ENCODE results near the gene LRCOL1.

Gene LRCOL1

DNA sequence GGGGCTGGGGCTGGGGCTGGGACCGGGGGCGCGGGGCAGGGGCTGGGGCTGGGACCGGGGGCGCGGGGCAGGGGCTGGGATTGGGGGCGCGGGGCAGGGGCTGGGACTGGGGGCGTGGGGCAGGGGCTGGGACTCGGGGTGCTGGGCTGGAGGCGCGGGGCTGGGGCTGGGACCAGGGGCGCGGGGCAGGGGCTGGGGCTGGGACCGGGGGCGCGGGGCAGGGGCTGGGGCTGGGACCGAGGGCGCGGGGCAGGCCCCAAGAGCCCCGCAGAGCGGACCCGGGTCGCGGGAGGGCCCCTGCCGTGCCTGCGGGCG, 8.6 kb upstream of the LRCOL1 start:
- DNase-seq (ENCODE audit: low read depth): no peak

DNA sequence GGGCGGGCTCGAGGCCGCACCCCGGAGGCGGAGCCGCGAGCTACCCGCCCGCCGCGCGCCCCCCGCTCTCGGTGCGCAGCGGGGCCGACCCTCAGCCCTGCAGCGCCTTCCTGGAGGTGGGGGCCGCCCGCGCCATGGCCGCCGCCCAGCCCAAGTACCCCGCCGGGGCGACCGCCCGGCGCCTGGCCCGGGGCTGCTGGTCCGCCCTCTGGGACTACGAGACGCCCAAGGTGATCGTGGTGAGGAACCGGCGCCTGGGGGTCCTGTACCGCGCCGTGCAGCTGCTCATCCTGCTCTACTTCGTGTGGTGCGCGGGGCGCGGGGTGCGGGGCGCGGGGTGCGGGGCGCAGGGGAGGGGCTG, 8.3 kb upstream of the LRCOL1 start, which contains the start of gene P2RX2:
TSS of gene P2RX2 (plus strand) at position 94 of the 361 bp plus-strand sequence. CDS start at position 135, 41 bp downstream.
- DNase-seq (ENCODE audit: low read depth): no peak

- DNase-seq (ENCODE audit: low read depth): no peak
Measured at GRCh38 chr12:132617822-132618682, 7.7 kb upstream of the LRCOL1 start.

- DNase-seq (ENCODE audit: low read depth): no peak
Measured at GRCh38 chr12:132617135-132617701, 6.8 kb upstream of the LRCOL1 start.

- DNase-seq (ENCODE audit: low read depth): no peak
Measured at GRCh38 chr12:132615579-132616038, 5.2 kb upstream of the LRCOL1 start.

GRCh38 chr12:132614861-132615578, 4.6 kb upstream of the LRCOL1 start:
- peak; percentile 60 for DNase-seq (ENCODE audit: low read depth)

DNA sequence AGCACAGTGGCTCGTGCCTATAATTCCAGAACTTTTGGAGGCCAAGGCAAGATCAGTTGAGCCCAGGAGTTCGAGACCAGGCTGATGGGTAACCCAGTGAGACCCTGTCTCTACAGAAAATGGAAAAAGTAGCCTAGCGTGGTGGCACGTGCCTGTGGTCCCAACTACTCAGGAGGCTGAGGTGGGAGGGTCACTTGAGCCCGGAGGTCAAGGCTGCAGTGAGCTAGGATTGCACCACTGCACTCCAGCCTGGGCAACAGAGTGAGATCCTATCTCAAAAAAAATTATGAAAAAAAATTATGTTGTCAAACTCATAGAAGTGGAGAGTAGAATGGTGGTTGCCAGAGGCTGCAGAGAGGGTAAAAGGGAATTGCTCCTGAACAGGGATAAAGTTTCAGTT, 3.6 kb upstream of the LRCOL1 start:
- no peak for DNase-seq (ENCODE audit: low read depth)

DNA sequence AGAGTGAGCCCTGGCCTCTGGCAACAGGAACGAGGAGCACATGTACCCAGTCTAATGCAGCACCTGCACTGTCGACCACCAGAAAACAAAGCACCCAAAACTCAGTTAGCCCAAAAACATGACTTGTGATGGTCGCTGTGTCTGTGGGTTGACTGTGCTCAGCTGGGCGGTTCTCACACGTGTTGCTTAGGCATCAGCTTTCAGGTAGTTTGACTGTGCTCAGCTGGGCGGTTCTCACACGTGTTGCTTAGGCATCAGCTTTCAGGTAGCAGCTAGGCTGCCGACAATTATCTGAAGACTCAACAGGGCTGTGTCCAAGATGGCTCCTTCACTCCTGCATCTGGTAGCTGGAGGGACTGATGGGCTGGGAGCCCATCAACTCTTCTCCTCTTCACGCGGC, 1.2 kb upstream of the LRCOL1 start:
- DNase-seq (ENCODE audit: low read depth): no peak

DNA sequence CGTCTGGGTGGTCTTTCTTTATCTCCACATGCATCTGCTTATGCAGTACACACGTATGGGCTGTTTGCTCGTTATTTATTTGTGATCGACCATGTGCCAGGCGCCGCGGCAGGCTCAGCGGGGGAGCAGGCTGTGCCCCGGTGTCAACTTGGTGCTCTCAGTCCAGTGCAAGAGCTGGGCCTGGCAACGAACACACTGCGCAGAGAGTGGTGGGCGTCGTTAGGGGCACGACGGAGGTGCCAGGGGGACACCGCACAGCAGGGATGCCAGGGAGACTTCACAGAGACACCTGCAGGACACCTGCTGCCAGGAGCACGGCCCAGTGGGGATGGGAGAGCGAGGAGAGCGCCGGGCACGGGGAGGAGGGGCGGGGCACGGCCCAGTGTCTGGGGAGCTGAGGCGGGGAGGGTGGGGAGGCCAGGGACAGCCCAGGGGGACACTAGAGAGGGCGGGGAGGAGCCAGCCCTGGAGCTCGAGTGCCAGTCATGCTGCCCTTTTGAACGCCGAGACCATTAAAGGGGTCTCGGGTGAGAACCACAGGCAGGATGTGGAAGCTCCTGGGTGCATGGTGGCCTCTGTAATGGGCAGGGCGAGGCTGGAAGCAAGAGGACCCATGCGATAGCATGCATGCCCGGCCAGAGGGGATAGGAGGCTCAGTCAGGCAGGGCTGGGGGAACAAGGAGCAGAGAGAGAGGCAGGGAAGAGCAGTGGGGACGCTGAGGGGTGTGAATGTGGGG, 652 bp upstream of the LRCOL1 start:
- DNase-seq (ENCODE audit: low read depth): no peak

- no peak for DNase-seq (ENCODE audit: low read depth)
Measured at GRCh38 chr12:132608231-132609171, 1.9 kb downstream of the LRCOL1 start.

- no peak for DNase-seq (ENCODE audit: low read depth)
Measured at GRCh38 chr12:132606927-132607326, 3.5 kb downstream of the LRCOL1 start.

GRCh38 chr12:132606466-132606865, 3.9 kb downstream of the LRCOL1 start:
- no peak for DNase-seq (ENCODE audit: low read depth)

DNA sequence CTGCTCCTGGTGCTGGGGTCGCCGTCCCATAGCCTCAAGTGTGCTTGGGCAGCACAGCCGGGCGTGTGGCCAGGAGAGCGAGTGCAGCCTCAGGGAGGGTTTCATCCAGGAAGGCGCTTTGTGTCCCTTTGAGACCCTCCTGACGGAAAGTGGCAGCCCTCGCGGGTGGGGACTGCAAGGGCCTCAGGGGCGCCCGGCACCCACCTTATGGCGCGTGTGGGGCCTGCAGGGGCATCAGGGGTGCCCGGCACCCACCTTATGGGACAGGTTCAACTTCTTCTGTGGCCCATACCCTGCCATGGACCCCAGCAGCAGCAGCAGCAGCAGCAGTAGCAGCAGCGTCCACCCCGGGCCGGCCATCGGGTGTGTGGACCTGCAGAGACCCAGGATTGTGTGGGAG, 4.5 kb downstream of the LRCOL1 start:
- DNase-seq (ENCODE audit: low read depth): no peak

DNA sequence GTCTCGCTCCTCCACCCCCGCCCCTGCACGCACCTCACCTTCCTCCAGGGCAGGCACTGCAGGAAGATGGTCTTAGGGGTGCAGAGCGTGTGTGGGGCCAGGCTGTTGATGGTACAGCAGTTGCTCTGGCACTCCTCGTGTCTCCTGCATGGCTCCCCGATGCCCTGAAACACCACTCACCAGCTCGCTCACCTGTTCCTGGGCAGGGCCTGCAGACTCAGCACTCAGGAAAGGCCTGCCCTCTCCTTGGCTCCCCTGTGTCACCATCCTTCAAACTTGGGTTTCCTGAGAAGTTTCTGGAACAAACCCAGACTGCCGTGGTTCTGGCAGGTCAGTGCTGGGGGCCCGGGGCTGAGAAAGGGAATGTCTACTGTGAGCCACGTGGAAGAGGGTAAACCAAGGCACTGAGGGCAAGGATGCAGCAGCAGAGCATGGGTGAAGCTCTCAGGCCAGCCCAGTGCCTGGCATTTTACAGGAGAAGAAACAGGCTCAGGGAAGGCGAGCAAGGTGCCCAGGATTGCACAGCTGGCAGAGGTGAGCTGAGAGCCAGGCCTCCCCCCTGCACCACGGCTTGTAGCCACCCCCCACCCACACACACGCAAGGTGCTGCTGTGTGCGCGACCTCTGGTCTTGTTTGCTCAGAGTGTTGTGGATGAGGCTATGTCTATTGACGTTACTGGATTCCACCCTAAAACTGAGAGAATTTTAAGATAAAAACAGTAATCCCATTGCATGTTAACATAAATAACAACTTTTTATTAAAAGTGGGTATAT, 5.5 kb downstream of the LRCOL1 start:
- no peak for DNase-seq (ENCODE audit: low read depth)

- DNase-seq (ENCODE audit: low read depth): no peak
Measured at GRCh38 chr12:132604151-132604618, 6.2 kb downstream of the LRCOL1 start.

DNA sequence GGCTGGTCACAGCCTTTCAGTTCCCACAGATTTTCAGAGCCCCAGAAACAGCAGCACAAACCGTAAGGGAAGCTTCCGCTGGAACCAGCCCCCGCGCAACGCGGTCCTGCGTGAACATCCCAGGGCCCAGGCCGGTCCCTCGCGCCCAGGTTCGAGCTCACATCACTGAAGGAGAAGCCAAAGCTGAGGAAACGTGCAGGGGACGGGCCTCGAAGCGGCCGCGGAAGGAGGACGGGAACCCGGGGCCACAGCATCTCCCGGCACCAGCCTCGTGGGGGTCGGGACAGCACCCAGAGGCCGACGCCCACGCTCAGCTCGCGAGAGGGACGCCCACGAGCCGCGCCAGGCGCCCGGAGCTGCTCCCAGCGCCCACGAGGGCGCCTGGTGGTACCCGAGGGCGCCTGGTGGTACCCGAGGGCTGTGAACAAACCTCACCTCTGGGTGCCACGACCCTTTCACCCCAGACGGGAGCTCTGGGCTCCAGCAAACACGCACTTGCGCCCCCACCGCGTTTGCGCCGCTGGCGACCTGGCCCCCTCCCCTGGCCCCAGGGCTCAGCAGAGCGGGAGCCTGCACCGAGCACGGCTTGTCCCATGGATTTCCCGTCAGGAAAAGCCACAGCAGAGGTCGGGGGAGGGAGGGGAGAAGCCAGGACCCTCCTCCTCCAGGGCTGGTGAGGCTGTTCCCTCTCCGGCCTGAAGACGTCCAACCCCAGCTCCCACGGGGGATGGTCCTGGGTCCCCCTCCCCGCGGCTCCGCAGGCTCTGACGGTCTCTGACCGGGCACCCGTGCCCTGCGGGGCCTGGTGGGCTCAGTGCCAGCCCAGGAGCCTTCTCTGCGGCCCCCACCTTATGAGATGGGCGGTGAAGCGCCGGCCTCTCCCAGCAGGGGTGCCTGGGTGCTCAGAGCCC, 6.9 kb downstream of the LRCOL1 start:
- no peak for DNase-seq (ENCODE audit: low read depth)

- no peak for DNase-seq (ENCODE audit: low read depth)
Measured at GRCh38 chr12:132602572-132603239, 7.7 kb downstream of the LRCOL1 start.

DNA sequence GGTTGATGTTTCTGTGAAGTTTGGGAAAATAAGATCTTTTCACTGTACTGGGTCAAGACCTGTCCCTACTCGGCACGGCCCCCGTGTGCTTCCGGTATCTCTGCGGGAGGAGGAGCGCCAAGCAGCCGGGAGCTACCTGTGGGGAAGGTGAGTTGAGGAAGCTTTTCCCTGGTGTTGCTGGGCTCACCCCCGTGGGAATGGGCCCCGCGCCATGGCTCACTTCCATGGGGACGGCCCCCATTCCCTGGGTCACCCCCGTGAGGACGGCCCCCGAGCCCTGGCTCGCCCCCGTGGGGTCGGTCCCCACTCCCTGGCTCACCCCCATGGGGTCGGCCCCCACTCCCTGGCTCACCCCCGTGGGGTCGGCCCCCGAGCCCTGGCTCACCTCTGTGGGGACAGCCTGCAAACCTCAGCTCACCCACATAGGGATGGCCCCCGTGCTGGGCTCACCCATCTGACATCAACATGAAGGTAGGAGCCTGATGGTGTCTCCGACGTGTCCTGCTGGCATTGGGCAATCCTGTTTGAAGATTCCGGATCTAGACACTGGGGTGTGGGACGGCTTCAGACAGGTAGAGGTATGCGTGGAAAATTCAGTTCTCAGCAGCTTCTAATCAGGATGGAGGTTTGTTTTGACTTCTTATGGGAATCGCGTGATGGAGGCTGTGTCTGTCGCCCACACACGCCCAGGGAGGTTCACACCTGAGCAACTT, 9.1 kb downstream of the LRCOL1 start:
- DNase-seq (ENCODE audit: low read depth): no peak
